Fibroblast of skin of scalp (primary cell): Measurements from ENCODE around the gene TMEM154.

ENCODE experiments used
- DNase-seq: peaks from one replicate; pipeline ENCODE4 v3.0.0-alpha.2; 2013

TMEM154 gene

GRCh38 chr4:152626790-152627189 is 53.0 kb downstream of the TMEM154 start:
- no peak for DNase-seq

DNA sequence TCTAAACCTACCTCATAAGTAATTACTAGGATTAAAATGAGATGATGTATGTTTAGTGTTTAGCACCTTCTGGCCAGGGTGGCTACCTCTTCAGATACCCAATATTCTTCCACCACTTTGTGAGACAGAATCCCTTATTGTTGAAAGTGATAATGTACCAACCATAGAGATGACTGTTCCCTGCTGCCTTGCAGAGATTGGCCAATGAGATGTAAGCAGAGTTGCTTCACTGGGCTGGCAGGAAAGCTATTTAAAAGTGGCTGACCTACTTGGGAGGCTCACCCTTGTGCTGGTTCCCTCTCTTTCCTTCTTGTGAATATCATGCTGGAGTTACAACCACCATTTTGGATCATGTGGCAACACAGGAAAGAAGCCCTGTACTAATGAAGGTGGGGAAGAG is 58.9 kb downstream of the TMEM154 start:
- DNase-seq: no peak

- no peak for DNase-seq
Observed at GRCh38 chr4:152620218-152620617, 59.6 kb downstream of the TMEM154 start.

DNA sequence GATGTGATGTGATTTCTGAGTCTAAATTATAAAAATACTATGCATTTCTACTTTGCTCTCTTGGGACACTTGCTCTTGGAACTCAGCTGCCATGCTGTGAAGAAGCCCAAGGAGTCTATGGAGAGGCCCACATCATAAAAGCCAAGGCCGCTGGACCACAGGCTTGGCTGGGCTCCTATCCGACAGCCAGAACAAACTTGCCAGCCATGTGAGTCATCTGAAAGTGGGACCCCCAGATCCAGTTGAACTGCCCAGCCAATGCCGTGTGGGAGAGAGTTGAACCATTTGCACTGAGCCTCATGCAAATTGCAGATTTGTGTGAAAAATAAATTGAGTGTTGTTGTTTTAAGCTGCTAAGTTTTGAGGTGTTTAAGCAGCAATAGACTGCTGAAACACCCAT is 60.2 kb downstream of the TMEM154 start:
- DNase-seq: no peak

GRCh38 chr4:152618971-152619370 is 60.8 kb downstream of the TMEM154 start:
- no peak for DNase-seq

- DNase-seq: no peak
Observed at GRCh38 chr4:152616804-152617203, 63.0 kb downstream of the TMEM154 start.

GRCh38 chr4:152613841-152614721 is 65.7 kb downstream of the TMEM154 start:
- DNase-seq: no peak

DNA sequence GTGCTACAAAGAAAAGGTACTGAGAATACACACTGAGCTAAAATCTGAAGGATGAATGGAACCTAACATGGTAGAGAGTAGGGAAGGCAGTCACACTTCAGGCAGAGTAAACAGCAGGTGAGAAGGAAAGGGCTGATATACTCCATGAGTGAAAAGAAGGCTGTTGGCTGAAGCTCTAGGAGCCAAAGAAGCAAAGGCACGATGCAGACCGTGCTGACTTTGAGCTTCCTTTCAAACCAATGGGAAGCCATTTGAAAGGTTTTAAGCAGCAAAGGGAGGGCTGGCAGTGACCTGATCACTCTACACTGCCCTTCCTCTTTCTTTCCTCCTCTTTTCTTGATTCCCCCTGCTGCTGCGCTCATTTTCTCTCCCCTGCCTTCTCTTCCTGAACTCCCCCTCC is 66.4 kb downstream of the TMEM154 start:
- DNase-seq: no peak

DNA sequence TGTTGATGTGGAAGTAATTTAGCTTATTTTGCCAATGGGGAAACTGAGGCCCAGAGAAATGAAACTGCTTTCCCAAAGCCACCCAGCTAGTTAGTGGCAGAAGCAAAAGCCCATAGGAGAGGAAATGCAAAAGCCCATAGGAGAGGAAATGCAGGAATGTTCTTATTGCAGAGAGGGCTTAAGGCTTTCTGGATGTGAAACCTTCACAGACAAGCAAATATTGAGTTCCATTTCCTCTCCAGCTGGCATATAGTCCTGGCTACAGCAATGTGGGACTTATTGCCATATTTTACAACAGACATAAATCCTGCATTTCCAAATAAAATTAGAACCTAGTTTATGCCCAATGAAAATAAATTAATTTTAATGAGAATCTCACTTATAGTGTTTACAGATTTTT is 69.7 kb downstream of the TMEM154 start:
- no peak for DNase-seq

DNA sequence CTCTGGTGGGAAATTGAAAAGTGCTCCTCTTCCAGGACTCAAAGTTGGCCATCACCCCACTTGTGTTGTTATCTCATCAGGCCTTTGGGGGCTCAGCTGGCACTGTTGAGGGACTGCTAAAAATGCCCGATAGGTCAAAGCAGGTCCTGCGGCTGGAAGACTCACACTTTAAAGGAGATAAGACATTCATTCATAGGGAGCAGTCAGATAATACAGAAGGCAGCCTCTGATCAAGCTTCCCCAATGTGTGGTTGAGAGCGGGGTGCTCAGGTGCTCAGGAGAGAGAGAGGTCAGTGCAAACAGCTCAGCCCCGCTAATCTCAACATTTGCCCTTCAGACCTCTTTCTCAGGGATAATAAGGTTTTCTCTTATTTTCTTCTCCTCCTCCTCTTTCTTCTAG is 70.3 kb downstream of the TMEM154 start:
- no peak for DNase-seq

DNA sequence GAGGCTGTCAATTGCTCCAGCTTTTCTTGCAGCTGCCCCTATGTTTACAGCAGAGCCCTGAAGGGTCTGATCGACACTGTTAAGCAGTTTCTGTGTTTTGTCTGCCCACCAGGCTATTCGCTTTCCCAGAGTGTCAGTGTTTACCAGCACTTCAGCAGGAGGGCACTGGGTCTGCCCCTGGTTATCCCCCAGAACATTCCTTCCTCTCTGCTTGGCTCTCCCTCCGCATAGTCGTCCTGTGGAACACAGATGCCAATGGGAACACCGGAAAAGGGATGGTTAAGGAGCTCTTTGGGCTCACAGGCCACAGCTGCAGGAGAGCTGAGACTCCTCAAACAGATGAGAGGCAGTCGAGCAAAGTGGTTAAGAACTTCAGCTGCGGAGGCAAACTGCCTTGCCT is 72.6 kb downstream of the TMEM154 start:
- DNase-seq: no peak

GRCh38 chr4:152606753-152607152 is 73.0 kb downstream of the TMEM154 start:
- no peak for DNase-seq

- DNase-seq: peak; percentile 72
Observed at GRCh38 chr4:152605641-152606335, 74.0 kb downstream of the TMEM154 start.

DNA sequence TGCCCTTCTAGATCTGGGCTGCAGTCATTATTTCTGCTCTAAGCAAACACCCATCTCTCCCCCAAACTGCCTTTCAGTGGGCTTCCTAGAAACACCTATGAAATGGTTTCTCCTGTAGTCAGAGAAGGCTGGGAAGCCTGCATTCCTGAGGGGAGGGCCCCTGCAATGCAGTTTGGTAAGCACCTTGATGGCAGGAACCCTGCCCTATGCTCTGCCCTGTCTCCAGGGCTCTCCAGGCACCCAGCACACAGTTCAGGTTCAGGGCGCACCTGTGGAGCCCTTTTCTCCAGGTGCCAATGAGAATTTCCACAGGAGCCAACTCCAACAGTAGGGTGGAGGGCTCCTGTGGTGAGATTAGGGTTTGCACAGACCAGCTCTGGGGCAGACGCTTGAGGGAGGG is 74.8 kb downstream of the TMEM154 start:
- no peak for DNase-seq

GRCh38 chr4:152601156-152601555 is 78.6 kb downstream of the TMEM154 start:
- DNase-seq: no peak

DNA sequence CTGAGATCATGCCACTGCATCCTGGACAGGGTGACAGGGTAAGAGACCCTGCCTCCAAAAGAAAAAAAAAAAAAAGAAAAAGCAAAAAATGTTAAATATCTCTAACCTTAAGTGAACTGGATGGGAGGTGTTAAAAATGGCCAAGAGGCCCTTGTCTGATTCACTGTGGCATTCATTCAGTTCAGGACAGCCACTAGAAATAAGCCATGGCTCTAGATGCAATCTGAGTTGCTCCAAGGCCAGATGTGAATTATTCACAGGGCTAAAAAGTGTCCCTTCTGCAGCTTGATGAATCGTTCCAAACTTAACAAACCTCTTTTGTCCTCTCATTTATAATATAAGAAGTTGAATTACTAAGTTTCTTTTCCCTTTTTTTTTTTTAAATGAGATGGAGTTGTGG is 80.2 kb downstream of the TMEM154 start:
- no peak for DNase-seq

DNA sequence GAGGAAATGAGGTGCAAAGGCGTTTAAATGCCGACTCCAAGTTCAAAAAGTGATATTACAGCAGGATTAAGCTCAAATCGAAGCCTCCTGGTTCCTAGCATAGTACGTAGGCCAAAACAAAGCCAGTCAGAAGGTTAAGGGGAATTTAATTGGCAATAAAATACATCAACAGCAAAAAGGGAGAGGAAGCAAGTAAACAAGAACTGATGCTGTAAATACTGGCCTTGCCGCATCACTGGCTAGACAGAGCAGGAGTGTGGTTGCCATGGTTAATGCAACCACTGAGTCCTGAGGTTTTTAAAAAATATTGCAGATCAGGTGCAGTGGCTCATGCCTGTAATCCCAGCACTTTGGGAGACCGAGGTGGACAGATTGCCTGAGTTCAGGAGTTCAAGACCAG is 80.7 kb downstream of the TMEM154 start:
- DNase-seq: no peak

- no peak for DNase-seq
Observed at GRCh38 chr4:152598454-152598853, 81.3 kb downstream of the TMEM154 start.

DNA sequence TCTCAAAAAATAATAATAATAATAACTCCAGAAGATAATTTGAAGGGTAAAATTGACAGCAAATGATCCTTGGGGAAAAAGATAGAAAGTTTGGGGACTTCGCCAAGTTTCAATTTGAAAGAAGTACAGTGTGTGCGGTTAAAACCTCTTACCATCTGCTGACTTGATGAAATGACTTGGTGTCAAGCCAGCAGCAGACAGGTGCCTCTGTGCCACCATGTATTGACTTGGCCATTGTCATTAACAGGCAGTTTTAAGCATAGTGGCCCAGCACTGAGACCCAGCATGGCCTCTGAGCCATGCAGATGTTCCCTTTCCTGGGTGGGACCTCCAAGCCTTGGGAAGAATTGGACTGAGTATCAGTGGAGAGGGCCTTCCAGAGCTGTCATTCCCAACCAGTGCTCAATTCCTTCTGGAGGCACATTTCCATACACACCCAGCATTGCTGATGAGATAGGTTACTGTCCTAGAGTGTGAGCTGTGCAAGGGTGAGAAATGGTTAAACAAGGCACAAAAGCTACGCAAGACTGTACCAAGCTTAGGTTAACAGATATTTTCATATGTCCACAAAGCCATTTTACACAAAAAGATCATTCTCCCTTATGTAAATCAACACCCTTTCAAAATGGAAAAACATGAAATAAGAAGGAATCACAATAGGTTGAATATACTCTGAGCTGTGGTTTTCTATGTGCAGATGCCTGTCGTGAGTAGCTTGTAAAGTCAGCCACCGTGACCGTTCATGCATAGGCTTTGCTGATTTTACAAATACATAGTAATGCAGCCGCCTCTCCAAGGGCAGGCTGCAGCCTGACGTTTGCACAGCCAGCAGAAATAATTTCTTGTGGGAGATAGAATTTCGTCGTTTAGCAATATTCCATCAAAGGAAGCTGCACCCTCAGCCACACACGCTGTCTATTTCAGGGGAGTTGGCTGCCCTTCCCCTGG is 84.5 kb downstream of the TMEM154 start:
- DNase-seq: peak; percentile 7

- DNase-seq: no peak
Observed at GRCh38 chr4:152594057-152594456, 85.7 kb downstream of the TMEM154 start.

GRCh38 chr4:152591876-152592275 is 87.9 kb downstream of the TMEM154 start:
- no peak for DNase-seq

DNA sequence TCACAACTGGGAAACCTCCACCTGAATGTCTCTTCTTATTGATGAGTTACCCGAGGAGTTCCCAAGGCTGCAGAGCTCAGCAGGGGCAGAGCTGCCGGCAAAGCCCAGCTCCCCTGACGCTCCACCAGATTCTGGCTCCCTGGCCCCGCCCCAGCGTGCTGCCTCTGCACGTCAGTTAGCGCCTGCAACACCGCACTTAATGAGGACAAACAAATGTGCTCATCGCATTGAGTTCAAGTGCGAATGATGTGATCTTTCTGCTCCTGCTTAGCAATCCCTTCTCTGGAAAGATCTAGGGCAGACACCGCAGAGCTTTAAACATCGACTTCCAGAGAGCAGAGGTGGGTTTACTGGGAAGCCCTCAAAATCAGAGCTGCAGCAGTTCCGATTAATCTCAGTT is 88.4 kb downstream of the TMEM154 start:
- DNase-seq: peak; percentile 28
